ENCODE results near the gene XYLT1.

DNA sequence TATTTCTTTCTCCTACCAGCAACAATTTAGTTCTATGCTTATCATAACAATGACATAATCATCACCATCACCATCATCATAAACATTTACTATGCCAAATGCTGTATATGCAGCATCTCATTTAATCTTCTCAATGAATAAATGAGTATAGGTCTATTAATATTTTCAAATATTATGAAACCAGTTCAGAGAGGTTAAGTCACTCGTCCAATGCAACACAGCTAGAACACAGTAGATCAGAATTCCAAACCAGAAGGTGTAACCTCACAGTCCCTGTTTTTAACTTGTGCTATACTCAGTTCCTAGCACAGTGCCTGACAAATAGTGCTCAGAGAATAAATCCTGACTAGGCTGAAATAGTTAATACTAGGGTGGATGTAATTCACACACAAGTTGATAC, 314.8 kb downstream of the XYLT1 start:
- TF ChIP-seq RAD21 (IDR thresholded peaks at IDR 0.05; ENCODE audit: low read length) (no peak), CTCF (conservative IDR thresholded peaks at IDR 0.05; ENCODE audit: low read depth, low read length) (no peak), BHLHE40 (IDR thresholded peaks at IDR 0.05; ENCODE audit: low read depth, low read length) (no peak), POLR2A (IDR thresholded peaks at IDR 0.05; ENCODE audit: low read depth, low read length) (no peak), RFX5 (IDR thresholded peaks at IDR 0.05; ENCODE audit: low read depth, low read length) (no peak), CHD1 (IDR thresholded peaks at IDR 0.05; ENCODE audit: low read depth, low read length) (no peak), MXI1 (IDR thresholded peaks at IDR 0.05; ENCODE audit: borderline replicate concordance, low read depth, low read length) (no peak), MAFK (IDR thresholded peaks at IDR 0.05; ENCODE audit: low read depth, low read length) (no peak), RCOR1 (IDR thresholded peaks at IDR 0.05; ENCODE audit: insufficient replicate concordance, low read length) (no peak), FOS (IDR thresholded peaks at IDR 0.05; ENCODE audit: low read depth, low read length) (no peak), CEBPB (IDR thresholded peaks at IDR 0.05; ENCODE audit: low read depth, low read length) (no peak)
- TF ChIP-seq, protein P1, sequence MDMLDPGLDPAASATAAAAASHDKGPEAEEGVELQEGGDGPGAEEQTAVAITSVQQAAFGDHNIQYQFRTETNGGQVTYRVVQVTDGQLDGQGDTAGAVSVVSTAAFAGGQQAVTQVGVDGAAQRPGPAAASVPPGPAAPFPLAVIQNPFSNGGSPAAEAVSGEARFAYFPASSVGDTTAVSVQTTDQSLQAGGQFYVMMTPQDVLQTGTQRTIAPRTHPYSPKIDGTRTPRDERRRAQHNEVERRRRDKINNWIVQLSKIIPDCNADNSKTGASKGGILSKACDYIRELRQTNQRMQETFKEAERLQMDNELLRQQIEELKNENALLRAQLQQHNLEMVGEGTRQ (IDR thresholded peaks at IDR 0.05; ENCODE audit: low read depth, low read length) = no peak
